Fibroblast of lung (primary cell): Measurements from ENCODE around the gene NOL12.

Experiments
- EZH2 ChIP-seq: IDR thresholded peaks from 2 replicates; pipeline ENCODE4 v1.5.1; 2012; ENCODE audit warnings: low read length, control low read depth, mild to moderate bottlenecking; ENCODE audit errors: missing control alignments
- TF ChIP-seq, protein P1 (sequence below), 2 donors: IDR thresholded peaks in 1 of 2; conservative IDR thresholded peaks in 1 of 2; 1 replicate in 1 of 2; 2 replicates in 1 of 2; pipeline ENCODE4 v1.5.1; 2011 to 2012; ENCODE audit warnings: low read length in 2 of 2, control low read depth in 1 of 2, inconsistent platforms in 1 of 2, low read depth in 1 of 2, mild to moderate bottlenecking in 1 of 2

- TF ChIP-seq, protein P1, sequence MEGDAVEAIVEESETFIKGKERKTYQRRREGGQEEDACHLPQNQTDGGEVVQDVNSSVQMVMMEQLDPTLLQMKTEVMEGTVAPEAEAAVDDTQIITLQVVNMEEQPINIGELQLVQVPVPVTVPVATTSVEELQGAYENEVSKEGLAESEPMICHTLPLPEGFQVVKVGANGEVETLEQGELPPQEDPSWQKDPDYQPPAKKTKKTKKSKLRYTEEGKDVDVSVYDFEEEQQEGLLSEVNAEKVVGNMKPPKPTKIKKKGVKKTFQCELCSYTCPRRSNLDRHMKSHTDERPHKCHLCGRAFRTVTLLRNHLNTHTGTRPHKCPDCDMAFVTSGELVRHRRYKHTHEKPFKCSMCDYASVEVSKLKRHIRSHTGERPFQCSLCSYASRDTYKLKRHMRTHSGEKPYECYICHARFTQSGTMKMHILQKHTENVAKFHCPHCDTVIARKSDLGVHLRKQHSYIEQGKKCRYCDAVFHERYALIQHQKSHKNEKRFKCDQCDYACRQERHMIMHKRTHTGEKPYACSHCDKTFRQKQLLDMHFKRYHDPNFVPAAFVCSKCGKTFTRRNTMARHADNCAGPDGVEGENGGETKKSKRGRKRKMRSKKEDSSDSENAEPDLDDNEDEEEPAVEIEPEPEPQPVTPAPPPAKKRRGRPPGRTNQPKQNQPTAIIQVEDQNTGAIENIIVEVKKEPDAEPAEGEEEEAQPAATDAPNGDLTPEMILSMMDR (conservative IDR thresholded peaks at IDR 0.05 in 1 of 2, IDR thresholded peaks at IDR 0.05 in 1 of 2; ENCODE audit: low read depth in 1 of 2, low read length in 2 of 2): no peak
- TF ChIP-seq EZH2: no peak
Measured at GRCh38 chr22:37657590-37658132, 28.5 kb upstream of the NOL12 start.
